ES-I3 (cell line): ENCODE measurements around the gene CSRNP3.
A peak's percentile ranks its signal among the peaks of the same experiment; 100 is the strongest.

Experiments used
- H3K36me3 ChIP-seq: 2 replicates; pipeline ENCODE4 v1.6.1; 2013; ENCODE audit warnings: mild to moderate bottlenecking, low read length, control low read depth, moderate library complexity; ENCODE audit not compliant: insufficient read depth
- H3K4me1 ChIP-seq: 2 replicates; pipeline ENCODE4 v1.6.1; 2013; ENCODE audit warnings: mild to moderate bottlenecking, control low read depth, low read length; ENCODE audit not compliant: insufficient read depth
- H3K9ac ChIP-seq: 2 replicates; pipeline ENCODE4 v1.6.1; 2013; ENCODE audit warnings: low read depth, mild to moderate bottlenecking, low read length, moderate library complexity
- H3K9me3 ChIP-seq: 2 replicates; pipeline ENCODE4 v1.6.1; 2013; ENCODE audit warnings: mild to moderate bottlenecking, low read length, moderate library complexity; ENCODE audit not compliant: control insufficient read depth, insufficient read depth

Gene CSRNP3

GRCh38 chr2:165631089-165631488 lies 161.6 kb downstream of the CSRNP3 start:
- Histone ChIP-seq H3K9ac (no peak overlapping the region), H3K4me1 (peaks cover 58% of the 10 kb centered on the region), H3K9me3 (no peaks in the 10 kb centered on the region), H3K36me3 (no peaks in the 10 kb centered on the region)

GRCh38 chr2:165632594-165632993 lies 163.1 kb downstream of the CSRNP3 start:
- H3K4me1 ChIP-seq: peaks cover 51% of the 10 kb centered on the region
- H3K9me3 ChIP-seq: no peaks in the 10 kb centered on the region
- H3K9ac ChIP-seq: no peak overlapping the region
- H3K36me3 ChIP-seq: no peaks in the 10 kb centered on the region

DNA sequence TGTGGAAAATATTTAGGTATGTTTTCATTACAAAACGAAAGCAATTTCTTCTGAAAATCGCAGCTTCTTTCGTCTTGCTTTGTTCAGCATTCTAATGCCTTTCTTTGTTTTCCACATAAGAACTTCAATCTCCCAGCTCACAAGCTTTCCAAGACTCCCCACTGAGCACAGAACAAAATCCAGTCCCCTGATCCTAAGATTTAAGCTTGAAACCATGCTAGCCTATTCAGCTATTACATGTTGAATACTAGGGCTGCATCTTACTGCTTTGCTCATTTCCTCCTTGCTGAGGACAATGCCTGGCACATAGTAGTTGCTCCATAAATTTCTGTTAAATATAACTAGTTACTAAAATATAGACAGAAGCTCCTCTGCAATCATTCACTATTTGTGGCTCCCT lies 163.9 kb downstream of the CSRNP3 start:
- peak overlapping the region; percentile 10; the same call in 1 of the 2 replicates for H3K9ac ChIP-seq
- no peaks in the 10 kb centered on the region for H3K9me3 ChIP-seq
- no peaks in the 10 kb centered on the region for H3K36me3 ChIP-seq
- peaks cover 49% of the 10 kb centered on the region for H3K4me1 ChIP-seq

GRCh38 chr2:165634282-165634681 lies 164.8 kb downstream of the CSRNP3 start:
- H3K9me3 ChIP-seq: no peaks in the 10 kb centered on the region

GRCh38 chr2:165634855-165635254 lies 165.4 kb downstream of the CSRNP3 start:
- H3K36me3 ChIP-seq: no peaks in the 10 kb centered on the region
- H3K4me1 ChIP-seq: peaks cover 44% of the 10 kb centered on the region
- no peak overlapping the region; the same call in 1 of the 2 replicates for H3K9ac ChIP-seq
- no peaks in the 10 kb centered on the region for H3K9me3 ChIP-seq

More at GRCh38 chr2:165634282-165634681, 164.8 kb downstream of the CSRNP3 start:
- Histone ChIP-seq H3K9ac (no peak overlapping the region), H3K4me1 (peaks cover 46% of the 10 kb centered on the region), H3K36me3 (no peaks in the 10 kb centered on the region)

- no peaks in the 10 kb centered on the region for H3K9me3 ChIP-seq
- no peak overlapping the region for H3K9ac ChIP-seq
- peaks cover 39% of the 10 kb centered on the region for H3K4me1 ChIP-seq
- H3K36me3 ChIP-seq: no peaks in the 10 kb centered on the region
Measured at GRCh38 chr2:165635532-165635931, 166.0 kb downstream of the CSRNP3 start.

GRCh38 chr2:165636959-165637358 lies 167.5 kb downstream of the CSRNP3 start:
- H3K4me1 ChIP-seq: peaks cover 35% of the 10 kb centered on the region
- H3K9ac ChIP-seq: no peak overlapping the region
- H3K36me3 ChIP-seq: no peaks in the 10 kb centered on the region
- H3K9me3 ChIP-seq: no peaks in the 10 kb centered on the region

DNA sequence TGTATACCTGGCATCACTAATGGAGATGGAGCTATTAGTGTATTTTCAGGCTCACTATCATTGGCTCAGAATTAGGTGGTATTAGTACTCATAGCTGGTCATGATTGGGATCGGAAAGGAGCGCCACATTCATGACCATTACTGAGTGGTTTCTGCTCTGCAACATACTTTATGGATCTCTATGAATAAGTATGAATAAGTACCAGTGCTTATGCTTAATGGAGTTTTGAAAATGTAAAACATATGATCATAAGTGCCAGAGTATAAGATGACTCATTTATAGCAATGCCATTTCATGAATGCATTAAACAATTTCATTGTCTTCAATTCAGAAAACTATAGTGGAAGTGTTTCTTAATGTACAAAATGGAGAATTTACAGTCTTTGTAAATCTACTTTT lies 167.9 kb downstream of the CSRNP3 start:
- Histone ChIP-seq H3K4me1 (peaks cover 35% of the 10 kb centered on the region), H3K9me3 (no peaks in the 10 kb centered on the region), H3K36me3 (no peaks in the 10 kb centered on the region), H3K9ac (no peak overlapping the region)

- no peaks in the 10 kb centered on the region for H3K36me3 ChIP-seq
- H3K9me3 ChIP-seq: no peaks in the 10 kb centered on the region
- peaks cover 17% of the 10 kb centered on the region for H3K4me1 ChIP-seq
- H3K9ac ChIP-seq: no peak overlapping the region
Measured at GRCh38 chr2:165639504-165639903, 170.0 kb downstream of the CSRNP3 start.

- H3K9me3 ChIP-seq: no peaks in the 10 kb centered on the region
- H3K4me1 ChIP-seq: peaks cover 8% of the 10 kb centered on the region; the same call in 1 of the 2 replicates
- H3K9ac ChIP-seq: no peak overlapping the region
- H3K36me3 ChIP-seq: no peaks in the 10 kb centered on the region
Measured at GRCh38 chr2:165640247-165640929, 170.9 kb downstream of the CSRNP3 start.

GRCh38 chr2:165645930-165646831 lies 176.7 kb downstream of the CSRNP3 start:
- Histone ChIP-seq H3K9ac (no peak overlapping the region), H3K36me3 (no peaks in the 10 kb centered on the region), H3K4me1 (peaks cover 7% of the 10 kb centered on the region; the same call in 1 of the 2 replicates), H3K9me3 (no peaks in the 10 kb centered on the region)

GRCh38 chr2:165647409-165647808 lies 177.9 kb downstream of the CSRNP3 start:
- H3K9me3 ChIP-seq: no peaks in the 10 kb centered on the region
- peaks cover 7% of the 10 kb centered on the region; the same call in 1 of the 2 replicates for H3K4me1 ChIP-seq
- no peaks in the 10 kb centered on the region for H3K36me3 ChIP-seq
- H3K9ac ChIP-seq: no peak overlapping the region

DNA sequence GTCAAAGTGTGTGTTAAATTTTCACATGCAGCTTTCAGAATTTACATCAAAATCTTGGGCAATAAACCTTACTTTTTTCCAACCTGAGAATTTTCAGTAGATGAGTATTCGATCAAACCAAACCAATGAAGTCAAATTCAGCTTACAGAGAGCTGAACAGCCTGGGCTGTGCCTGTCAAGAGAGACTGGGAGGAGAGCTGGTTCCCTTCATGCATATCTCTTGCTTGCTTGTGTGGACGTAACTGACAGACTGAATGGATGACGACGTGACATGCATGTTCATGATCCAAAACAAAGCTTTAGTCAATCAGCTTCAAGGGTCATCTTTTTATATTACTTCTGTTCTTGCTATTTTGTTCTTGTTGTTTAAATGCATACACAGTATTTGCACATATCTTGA lies 179.3 kb downstream of the CSRNP3 start:
- Histone ChIP-seq H3K9ac (no peak overlapping the region), H3K4me1 (peaks cover 16% of the 10 kb centered on the region), H3K9me3 (no peaks in the 10 kb centered on the region), H3K36me3 (no peaks in the 10 kb centered on the region)

DNA sequence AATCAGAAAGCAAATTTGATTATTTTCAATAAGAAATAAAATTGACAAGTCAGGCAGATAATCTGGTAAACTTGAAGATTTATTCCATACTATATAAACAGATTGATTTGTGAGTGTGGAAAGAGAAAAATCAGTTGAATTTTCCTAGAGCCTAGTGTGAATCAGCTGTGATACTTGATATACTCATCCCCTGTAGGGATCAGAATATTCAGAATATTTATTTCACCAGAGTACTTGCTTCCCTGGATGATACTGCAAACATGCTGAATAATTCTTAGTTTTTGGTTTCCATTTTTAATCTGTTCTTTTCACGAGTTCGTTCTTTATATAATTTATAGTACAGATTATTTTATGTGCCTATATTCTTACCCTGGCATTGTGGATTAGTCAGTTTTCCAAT lies 181.7 kb downstream of the CSRNP3 start:
- Histone ChIP-seq H3K9me3 (no peaks in the 10 kb centered on the region), H3K36me3 (no peaks in the 10 kb centered on the region), H3K9ac (no peak overlapping the region), H3K4me1 (peaks cover 14% of the 10 kb centered on the region)

- Histone ChIP-seq H3K9me3 (no peaks in the 10 kb centered on the region), H3K36me3 (0 out of 2 replicates have a peak, but pooled peaks cover 4% of the 10 kb centered on the region), H3K9ac (no peak overlapping the region), H3K4me1 (peaks cover 8% of the 10 kb centered on the region)
Measured at GRCh38 chr2:165655661-165656060, 186.2 kb downstream of the CSRNP3 start.
